GM21717 (cell line): ENCODE results near the gene ADCY4.
A peak's percentile ranks its signal among the peaks of the same experiment; 100 is the strongest.

Experiments used
- ATAC-seq: cut with Tn5 transposase; IDR thresholded peaks from one replicate; pipeline ENCODE4 v1.9.1; 2021; ENCODE audit warnings: mild to moderate bottlenecking, moderate library complexity; ENCODE audit not compliant: unreplicated experiment

The ADCY4 gene

DNA sequence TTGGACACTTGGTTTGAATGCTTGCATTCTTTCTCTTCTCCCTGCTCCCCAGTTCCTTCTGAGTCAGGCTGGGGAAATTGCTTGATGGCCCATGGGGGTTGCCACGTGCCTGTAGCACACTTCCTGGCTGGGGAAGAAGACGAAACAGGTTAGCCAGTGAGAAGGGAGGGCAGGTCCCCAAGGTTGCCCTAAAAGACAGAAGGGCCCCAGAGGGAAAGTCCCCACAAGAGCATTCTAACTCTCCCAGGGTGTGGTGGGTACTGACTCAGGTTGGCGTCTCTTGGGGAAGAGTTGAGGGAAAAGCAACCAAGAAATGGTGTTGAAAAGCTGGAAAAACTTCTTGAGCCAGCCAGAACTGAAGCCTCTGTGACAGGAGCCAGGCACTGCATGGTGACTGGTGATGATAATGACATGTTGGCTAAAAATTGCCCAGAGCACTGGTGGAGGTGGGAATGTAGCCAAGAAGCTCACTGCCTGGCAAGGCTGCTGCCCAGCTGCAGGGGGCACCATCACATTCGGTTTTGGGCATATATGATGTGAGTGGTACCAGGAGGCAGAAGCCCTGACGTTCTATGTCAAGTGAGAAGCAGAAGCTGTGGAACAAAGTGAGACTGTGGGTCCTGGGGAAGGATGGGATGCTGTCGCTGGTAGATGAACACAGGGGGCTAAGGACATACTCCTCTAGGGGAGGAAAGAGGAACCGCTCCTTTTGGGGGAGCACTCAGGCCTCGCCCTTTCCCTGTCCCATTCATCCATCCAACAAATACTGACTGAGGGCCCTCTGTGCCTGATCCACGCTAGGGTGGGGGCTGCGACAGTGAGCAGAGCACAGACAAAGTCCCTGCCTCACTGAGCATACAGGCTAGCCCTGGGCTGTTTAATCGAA is 55.3 kb downstream of the ADCY4 start:
- no peak for ATAC-seq

DNA sequence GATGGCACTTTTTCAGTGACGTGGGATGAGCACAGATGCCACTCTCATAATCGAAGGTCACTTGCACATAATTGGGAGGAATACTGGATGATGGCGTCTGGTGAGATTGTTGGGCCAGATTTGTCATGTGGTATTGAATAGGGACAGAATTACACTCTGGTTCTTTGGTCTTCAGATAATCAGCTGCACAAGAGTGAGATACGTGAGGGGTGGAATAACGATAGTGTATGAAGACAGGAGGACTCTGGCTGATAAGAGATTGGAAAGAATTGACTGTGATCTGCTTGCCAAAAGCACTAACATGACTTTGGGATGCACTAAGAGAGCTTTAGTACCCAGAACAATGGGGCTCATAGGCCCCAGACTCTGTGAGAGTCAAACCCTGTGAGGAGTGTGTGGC is 56.4 kb downstream of the ADCY4 start:
- ATAC-seq, result no peak

DNA sequence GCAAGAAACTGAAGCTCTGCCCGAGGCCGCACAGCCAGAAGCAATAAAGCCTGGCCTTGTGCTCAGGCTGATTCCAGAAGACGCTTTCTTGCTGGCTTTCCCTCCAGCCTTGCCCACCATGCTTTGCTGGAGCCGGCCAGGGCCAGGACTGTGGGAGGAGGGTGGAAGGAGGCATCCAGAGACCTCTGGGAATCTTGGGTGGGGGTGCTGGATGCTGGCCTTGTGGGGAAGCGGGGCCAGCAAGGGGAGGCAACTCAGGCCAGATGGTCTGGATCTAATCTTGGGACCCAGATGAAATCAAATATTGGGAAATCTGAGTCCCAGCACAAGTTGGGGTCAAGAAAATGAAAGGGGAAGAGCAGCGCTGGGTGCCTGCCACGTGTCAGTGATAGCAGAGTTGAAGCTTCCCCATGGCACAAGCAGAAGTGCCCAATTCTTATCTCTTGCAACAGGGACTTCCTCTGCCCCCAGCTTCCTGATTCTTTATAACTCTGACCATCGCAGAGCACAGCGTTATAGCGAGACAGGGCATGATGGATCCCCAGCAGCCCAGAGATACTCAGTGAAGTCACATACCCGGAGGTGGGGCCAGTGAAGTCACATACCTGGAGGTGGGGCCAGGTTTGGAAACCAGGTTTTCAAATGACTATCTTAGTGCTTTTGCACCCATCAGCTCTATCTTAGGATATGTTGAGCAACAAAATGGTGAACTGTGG is 57.1 kb downstream of the ADCY4 start:
- ATAC-seq, result no peak

DNA sequence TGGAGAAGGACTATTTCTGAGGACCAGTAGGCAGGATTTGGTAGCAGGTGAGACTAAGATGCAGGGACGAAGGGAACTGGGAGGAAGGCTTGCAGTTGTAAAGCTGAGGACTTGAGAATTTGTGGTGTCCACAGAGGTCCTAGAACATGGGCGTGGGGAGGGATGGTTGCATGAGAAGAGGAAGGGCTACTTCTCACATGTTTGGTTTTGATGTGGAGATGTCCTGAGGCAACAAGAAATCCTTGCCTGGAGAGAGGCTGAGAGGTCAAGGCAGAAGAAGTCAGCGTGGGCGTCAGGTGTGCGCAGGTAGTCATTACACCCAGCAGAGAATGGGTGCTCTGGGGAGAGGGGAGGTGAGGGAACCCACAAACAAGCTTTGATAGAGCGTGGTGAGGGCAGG is 57.8 kb downstream of the ADCY4 start:
- ATAC-seq, result no peak

DNA sequence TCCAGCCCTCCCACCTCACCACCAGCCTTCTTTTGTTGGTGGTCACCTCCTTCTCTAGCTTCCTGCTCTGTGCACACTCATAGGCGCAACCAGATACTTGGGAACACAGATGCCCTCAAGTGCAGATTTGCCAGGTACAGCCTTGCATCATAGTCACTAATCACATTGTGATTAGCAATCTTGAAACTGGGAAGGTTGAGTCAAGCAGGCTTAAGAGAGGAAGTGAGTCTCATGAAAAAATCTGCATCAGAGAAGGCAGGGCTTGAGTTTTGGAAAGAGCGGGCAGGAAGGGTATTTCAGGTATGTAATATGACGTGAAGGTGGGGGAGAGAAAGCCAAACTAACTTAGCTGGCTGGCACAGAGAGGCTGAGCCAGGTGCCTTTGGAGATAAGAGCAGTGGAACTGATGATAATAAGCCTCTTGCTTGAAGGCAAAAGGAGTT is 60.7 kb downstream of the ADCY4 start:
- ATAC-seq, result peak; percentile 54

DNA sequence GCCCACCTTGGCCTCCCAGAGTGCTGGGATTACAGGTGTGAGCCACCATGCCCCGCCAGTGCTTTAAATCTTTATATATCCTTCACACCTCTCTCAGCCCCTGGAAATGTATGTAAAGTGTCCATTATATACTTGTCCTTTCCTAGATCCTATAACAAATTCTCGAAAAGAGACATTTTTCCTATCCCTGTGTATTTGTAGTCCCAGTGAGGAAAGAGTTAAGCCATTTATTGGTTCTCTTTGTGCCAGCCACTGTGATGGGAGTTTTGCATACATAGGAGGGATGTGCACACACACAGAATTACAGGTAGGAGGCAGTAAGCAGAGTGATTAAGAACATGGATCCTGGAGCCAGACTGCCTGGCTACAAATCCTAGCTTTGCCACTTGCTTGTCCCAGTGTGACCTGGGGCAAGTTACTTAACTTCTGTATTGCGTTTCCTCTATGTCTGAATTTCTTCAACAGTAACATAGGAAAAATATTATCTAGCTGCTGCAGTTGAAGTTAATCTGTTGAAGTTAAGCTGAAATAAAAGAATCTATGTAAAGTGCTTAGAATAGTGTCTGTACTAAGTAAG is 61.4 kb downstream of the ADCY4 start:
- no peak for ATAC-seq

DNA sequence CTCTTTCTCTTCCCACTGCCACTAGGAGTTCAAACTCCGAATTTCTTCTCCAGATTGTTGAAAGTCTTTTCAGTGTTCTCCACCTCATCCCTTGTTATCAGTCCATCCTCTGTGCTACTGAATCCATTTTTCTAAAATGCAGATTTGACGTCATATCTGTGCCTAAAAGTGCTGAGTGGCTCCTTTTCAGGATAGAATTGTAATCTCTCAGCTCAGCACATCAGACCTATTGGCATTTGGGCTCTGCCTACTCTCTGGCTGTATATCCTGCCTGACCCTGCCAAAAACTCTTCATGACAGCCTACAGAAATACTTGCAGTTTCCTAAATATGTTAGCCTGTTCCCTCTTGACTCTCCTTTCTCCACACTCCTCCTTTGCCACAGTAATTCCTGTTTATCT is 62.4 kb downstream of the ADCY4 start:
- ATAC-seq, result no peak

DNA sequence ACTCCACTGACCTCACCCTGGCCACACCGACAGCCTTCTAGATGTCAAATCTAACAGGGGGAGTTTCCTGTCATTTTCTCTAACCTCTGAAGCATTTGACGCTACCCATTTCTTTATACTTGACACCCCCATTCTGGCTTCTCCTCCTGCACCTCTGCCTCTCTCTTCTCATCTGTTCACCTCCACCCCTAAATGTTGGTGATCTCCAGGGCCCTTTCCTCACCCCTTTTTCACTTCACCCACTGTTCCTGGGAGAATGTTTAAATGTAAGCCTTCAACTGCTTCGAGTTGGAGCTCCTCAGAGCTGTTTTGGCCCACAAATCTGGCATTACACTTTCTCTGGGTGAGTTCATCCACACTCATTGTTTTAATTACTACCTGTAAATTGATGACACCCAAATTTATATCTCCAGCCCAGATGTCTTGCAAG is 63.0 kb downstream of the ADCY4 start:
- ATAC-seq, result no peak

DNA sequence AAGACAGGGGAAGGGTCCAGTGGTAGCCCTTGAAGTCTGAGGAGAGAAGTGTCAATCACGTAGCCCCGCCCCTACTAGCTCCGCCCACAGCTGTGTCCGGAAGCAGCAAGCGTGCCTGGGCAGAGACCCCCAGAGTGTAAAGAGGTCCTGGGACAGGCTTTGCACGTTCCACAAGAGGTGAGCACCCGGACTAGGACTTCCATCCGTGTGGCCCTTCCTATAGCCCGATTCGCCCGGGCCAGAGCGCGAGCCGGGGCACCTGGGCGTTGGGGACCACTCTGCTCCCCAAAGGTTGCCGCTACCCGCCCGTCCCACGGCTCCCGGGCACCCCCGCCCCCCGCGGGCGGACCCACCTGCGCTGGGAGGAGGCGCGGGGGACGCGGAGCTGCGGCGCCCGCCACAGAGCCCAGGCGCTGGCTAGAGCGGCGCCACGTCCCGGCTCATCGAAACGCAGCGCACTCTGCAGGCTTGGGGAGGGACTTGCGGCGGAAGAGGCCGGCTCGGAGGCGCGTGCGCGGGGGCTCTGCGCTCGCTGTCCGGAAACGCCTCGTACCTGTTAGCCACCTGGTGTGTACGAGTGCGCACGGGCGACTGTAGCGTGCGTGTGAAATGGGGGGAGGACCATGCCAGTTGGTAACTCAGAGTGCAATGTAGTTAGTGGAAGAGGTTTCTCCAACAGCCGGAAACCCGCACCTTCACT is 63.6 kb downstream of the ADCY4 start, which contains the start of gene RABGGTA:
Gene RABGGTA, minus strand, starts transcription at position 464 of the 700 bp plus-strand sequence. CDS start 482 bp downstream, outside the sequence.
- peak; percentile 72 for ATAC-seq

DNA sequence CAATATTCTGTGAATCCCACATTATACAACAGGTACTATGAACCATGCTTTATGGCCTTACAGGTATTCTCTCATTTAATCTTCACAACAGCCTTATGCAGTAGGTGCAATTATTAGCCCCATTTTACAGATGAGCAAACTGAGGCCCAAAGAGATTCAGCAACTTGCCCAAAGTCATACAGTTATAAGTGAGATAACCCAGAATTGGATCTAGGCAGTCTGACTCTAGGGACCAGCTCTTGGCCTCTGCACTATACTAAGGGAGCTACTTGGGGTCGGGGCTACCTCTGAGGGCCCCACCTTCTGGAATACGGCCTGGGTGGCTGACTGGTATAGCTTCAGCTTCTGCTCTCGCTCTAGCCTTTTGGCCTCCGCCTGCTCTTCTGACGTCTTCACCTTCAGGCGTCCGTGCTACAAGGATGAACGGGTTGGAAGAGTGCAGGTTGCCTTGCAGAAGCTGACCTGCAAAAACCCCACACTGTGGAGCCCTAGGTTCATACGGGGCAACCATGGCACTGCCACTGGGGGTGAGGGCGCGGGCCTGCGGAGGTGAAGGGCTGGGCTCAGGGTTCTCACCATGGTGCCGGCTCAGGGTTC is 64.2 kb downstream of the ADCY4 start:
- no peak for ATAC-seq

DNA sequence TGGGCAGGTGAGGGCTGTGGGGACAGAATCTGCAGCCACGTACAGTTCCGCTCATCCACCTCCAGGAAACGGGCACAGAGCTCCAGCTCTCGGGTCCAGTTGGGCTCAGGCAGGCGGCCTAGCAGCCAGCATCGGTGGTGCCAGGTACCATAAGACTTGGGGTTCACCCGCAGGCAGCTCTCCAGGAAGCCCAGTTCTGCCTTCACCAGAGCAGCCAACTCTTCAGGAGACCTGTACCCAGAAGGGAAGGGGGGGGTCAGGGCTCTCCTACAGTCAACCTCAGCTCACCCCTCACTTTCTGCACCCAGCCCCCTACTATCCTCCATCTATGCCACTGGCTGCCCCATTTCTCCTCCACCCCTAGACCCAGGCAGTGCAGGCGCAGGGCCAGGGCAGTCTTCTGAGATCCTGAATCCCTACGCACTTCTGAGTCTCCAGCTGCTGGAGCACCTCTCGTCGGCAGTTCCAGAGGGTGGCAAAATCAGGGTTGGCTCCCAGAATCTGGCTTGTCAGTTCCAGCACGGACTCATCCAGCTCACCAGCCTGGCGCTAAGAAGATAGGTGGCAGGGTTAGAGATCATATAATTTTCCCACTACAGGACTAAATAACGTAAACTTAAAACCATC is 64.8 kb downstream of the ADCY4 start:
- ATAC-seq, result no peak

DNA sequence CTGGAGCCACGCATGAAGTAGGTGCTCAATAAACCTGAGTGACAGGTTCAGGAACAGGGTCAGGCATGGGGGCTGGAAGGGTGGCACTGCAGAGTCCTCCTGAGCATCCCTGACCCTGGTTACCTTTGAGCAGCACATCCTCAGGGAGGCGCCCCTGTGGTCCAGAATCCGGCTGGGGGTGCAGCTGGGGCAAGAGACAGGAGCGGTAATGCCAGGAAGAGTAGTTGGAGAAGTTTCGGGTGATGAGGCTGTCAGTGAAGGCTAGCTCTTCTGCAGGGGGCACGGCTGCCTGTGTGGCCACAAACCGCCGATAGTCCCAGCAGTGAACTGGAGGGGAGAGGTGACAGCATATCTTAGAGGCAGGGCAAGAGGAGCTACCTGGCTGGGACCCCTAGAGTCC is 65.5 kb downstream of the ADCY4 start:
- ATAC-seq, result no peak
